Stimulated activated CD8-positive, alpha-beta memory T cell treated with anti-CD3 and anti-CD28 coated beads, Interleukin-12 subunit alpha, Interleukin-12 subunit beta, amount 100 ng/mL, for 4 hours (primary cell): ENCODE measurements around the gene DRC3.

Source experiments
- DNase-seq: peaks from one replicate; pipeline ENCODE4 v3.0.0-alpha.2; 2020; ENCODE audit warnings: low read depth

DRC3 gene

GRCh38 chr17:17970699-17971430 lies 1.8 kb upstream of the DRC3 start:
- DNase-seq, result no peak

- no peak for DNase-seq
These were observed 1.1 kb upstream of the DRC3 start for GRCh38 chr17:17971431-17972125.

- no peak for DNase-seq
These were observed 241 bp downstream of the DRC3 start for GRCh38 chr17:17972952-17973254.

GRCh38 chr17:17975436-17975835 lies 2.8 kb downstream of the DRC3 start:
- no peak for DNase-seq

- no peak for DNase-seq
These were observed 4.4 kb downstream of the DRC3 start for GRCh38 chr17:17976931-17977570.

GRCh38 chr17:17978481-17979424 lies 6.1 kb downstream of the DRC3 start:
- no peak for DNase-seq

GRCh38 chr17:17979778-17980177 lies 7.1 kb downstream of the DRC3 start:
- DNase-seq, result no peak

GRCh38 chr17:17981330-17981729 lies 8.7 kb downstream of the DRC3 start:
- DNase-seq, result no peak

GRCh38 chr17:17982801-17983200 lies 10.1 kb downstream of the DRC3 start:
- DNase-seq, result no peak

GRCh38 chr17:17983376-17983775 lies 10.7 kb downstream of the DRC3 start:
- no peak for DNase-seq

GRCh38 chr17:17983776-17984175 lies 11.1 kb downstream of the DRC3 start:
- DNase-seq, result no peak

GRCh38 chr17:17985153-17985552 lies 12.5 kb downstream of the DRC3 start:
- no peak for DNase-seq

GRCh38 chr17:17985555-17985954 lies 12.9 kb downstream of the DRC3 start:
- DNase-seq, result no peak

- no peak for DNase-seq
These were observed 14.7 kb downstream of the DRC3 start for GRCh38 chr17:17987187-17987896.

GRCh38 chr17:17987901-17988300 lies 15.2 kb downstream of the DRC3 start:
- no peak for DNase-seq

- no peak for DNase-seq
These were observed 15.8 kb downstream of the DRC3 start for GRCh38 chr17:17988427-17988945.

- DNase-seq, result no peak
These were observed 16.4 kb downstream of the DRC3 start for GRCh38 chr17:17989081-17989480.

- no peak for DNase-seq
These were observed 17.0 kb downstream of the DRC3 start for GRCh38 chr17:17989618-17990017.

GRCh38 chr17:17990282-17990681 lies 17.6 kb downstream of the DRC3 start:
- no peak for DNase-seq

GRCh38 chr17:17993366-17993765 lies 20.7 kb downstream of the DRC3 start:
- DNase-seq, result no peak

- DNase-seq, result no peak
These were observed 21.2 kb downstream of the DRC3 start for GRCh38 chr17:17993852-17994251.
